Measurements from ENCODE around the gene P2RX7. TPM values are rescaled to one million over a fixed set of nuclear protein-coding genes. Genes with fewer than 3 reads are reported as not detected.

The P2RX7 gene
- total RNA-seq, 4 donors from 2014 or later = 0.35 to 0.46 (median 0.41) TPM; not detected in 1

GRCh38 chr12:121189131-121189530 lies 56.5 kb downstream of the P2RX7 start:
- H3K9me3 ChIP-seq = no peaks in the 10 kb centered on the region
- TF ChIP-seq CTCF (IDR thresholded peaks at IDR 0.05 in 4 of 5, conservative IDR thresholded peaks at IDR 0.05 in 1 of 5) = no peak
- TF ChIP-seq POLR2A (IDR thresholded peaks at IDR 0.05) = no peak
- no peaks in the 10 kb centered on the region for H3K36me3 ChIP-seq
- ATAC-seq (no peak), DNase-seq (no peak)
- intact Hi-C loops (cut with DNase I; ENCODE audit: low total_unique reads) = no loop called here
- no peaks in the 10 kb centered on the region for H3K4me1 ChIP-seq
- in situ Hi-C loops (cut with MboI; ENCODE audit: low sequenced_read_pairs in 4 of 4) = no loop called here
- H3K4me3 ChIP-seq = no peak overlapping the region
- no peak overlapping the region for H3K27ac ChIP-seq
- no peaks in the 10 kb centered on the region for H3K27me3 ChIP-seq

GRCh38 chr12:121189619-121190155 lies 57.0 kb downstream of the P2RX7 start:
- TF ChIP-seq CTCF (IDR thresholded peaks at IDR 0.05 in 4 of 5, conservative IDR thresholded peaks at IDR 0.05 in 1 of 5) = no peak
- no peak for TF ChIP-seq POLR2A (IDR thresholded peaks at IDR 0.05)
- in situ Hi-C loops (cut with MboI; ENCODE audit: low sequenced_read_pairs in 4 of 4) (no loop called here), intact Hi-C loops (cut with DNase I; ENCODE audit: low total_unique reads) (no loop called here)
- Histone ChIP-seq H3K27ac (no peak overlapping the region), H3K36me3 (no peaks in the 10 kb centered on the region), H3K4me1 (no peaks in the 10 kb centered on the region), H3K4me3 (no peak overlapping the region), H3K9me3 (no peaks in the 10 kb centered on the region), H3K27me3 (no peaks in the 10 kb centered on the region)
- DNase-seq (no peak), ATAC-seq (no peak)

- Histone ChIP-seq H3K4me3 (no peak overlapping the region), H3K27me3 (no peaks in the 10 kb centered on the region), H3K4me1 (no peaks in the 10 kb centered on the region), H3K9me3 (no peaks in the 10 kb centered on the region), H3K36me3 (no peaks in the 10 kb centered on the region), H3K27ac (no peak overlapping the region)
- intact Hi-C loops (cut with DNase I; ENCODE audit: low total_unique reads) = no loop called here
- no peak for TF ChIP-seq POLR2A (IDR thresholded peaks at IDR 0.05)
- DNase-seq (no peak), ATAC-seq (no peak)
- in situ Hi-C loops (cut with MboI; ENCODE audit: low sequenced_read_pairs in 4 of 4) = no loop called here
Measured at GRCh38 chr12:121190523-121191031, 57.9 kb downstream of the P2RX7 start.

- DNase-seq (no peak), ATAC-seq (no peak)
- Histone ChIP-seq H3K4me1 (no peaks in the 10 kb centered on the region), H3K9me3 (no peaks in the 10 kb centered on the region), H3K36me3 (no peaks in the 10 kb centered on the region), H3K4me3 (no peak overlapping the region), H3K27ac (no peak overlapping the region), H3K27me3 (no peaks in the 10 kb centered on the region)
- TF ChIP-seq CTCF (IDR thresholded peaks at IDR 0.05 in 4 of 5, conservative IDR thresholded peaks at IDR 0.05 in 1 of 5) (no peak), POLR2A (IDR thresholded peaks at IDR 0.05) (no peak)
- intact Hi-C loops (cut with DNase I; ENCODE audit: low total_unique reads) (no loop called here), in situ Hi-C loops (cut with MboI; ENCODE audit: low sequenced_read_pairs in 4 of 4) (no loop called here)
Measured at GRCh38 chr12:121191151-121191550, 58.5 kb downstream of the P2RX7 start.

GRCh38 chr12:121196902-121197301 lies 64.2 kb downstream of the P2RX7 start:
- H3K4me3 ChIP-seq = no peak overlapping the region
- H3K36me3 ChIP-seq = no peaks in the 10 kb centered on the region
- no peaks in the 10 kb centered on the region for H3K27me3 ChIP-seq
- in situ Hi-C loops (cut with MboI; ENCODE audit: low sequenced_read_pairs in 4 of 4) (no loop called here), intact Hi-C loops (cut with DNase I; ENCODE audit: low total_unique reads) (no loop called here)
- ATAC-seq (no peak), DNase-seq (peak in 1 of 2 donors; percentile 21)
- H3K4me1 ChIP-seq = no peaks in the 10 kb centered on the region
- no peaks in the 10 kb centered on the region for H3K9me3 ChIP-seq
- TF ChIP-seq CTCF (IDR thresholded peaks at IDR 0.05 in 4 of 5, conservative IDR thresholded peaks at IDR 0.05 in 1 of 5) (no peak), POLR2A (IDR thresholded peaks at IDR 0.05) (no peak)
- no peak overlapping the region for H3K27ac ChIP-seq

All from gastrocnemius medialis (tissue), 4 donors.